NT2/D1 (cell line): ENCODE measurements around the gene TMBIM6.

ENCODE experiments used
- YY1 ChIP-seq: IDR thresholded peaks from 2 replicates; pipeline ENCODE4 v1.6.1; 2011; ENCODE audit not compliant: insufficient read length, insufficient read depth
- ZNF274 ChIP-seq: IDR thresholded peaks from 2 replicates; pipeline ENCODE4 v1.6.1; 2011; ENCODE audit warnings: mild to moderate bottlenecking, low read depth, low read length

DNA sequence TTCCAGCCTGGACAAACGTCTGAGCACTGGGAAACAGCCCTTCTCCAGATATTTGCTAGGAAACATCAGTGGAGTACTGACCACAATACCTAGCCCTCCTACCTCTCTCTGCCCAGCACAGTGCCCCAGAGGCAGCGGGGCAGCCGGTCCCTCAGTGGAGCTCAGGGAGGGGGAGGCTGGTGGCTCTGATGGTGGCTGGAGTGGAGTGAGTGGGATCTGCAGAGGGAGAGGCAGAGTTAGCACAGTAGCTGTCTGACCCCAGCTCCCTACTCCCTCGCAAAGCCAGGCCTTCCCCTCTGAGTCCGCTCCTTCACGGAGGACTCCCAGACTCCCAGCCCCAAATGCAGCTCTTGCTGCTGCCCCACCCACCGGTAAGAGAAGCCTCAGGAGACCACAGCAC lies 56.9 kb downstream of the TMBIM6 start:
- no peak for TF ChIP-seq ZNF274
- TF ChIP-seq YY1: no peak
